ENCODE results near the gene ACTR5. TPM values are rescaled to one million over a fixed set of nuclear protein-coding genes. Genes with fewer than 3 reads are reported as not detected.

The ACTR5 gene
- total and polyA plus RNA-seq, 2 donors (not counting 1 experiment from before 2014, with no cell fraction given), result 4.4 to 5.9 TPM

GRCh38 chr20:38722683-38723016 is 25.6 kb upstream of the ACTR5 start:
- Histone ChIP-seq H3K4me1 (ENCODE audit: control insufficient read depth, extremely low read depth, insufficient read depth, low read length) (no peaks in the 10 kb centered on the region), H3K9me3 (ENCODE audit: control insufficient read depth, insufficient read depth, low read depth, low read length) (no peaks in the 10 kb centered on the region), H4K20me1 (ENCODE audit: control insufficient read depth, extremely low read depth, insufficient read depth, low read length) (no peaks in the 10 kb centered on the region), H3K36me3 (ENCODE audit: control insufficient read depth, insufficient read depth, low read length) (no peaks in the 10 kb centered on the region), H3K27ac (ENCODE audit: insufficient read depth, low read length) (no peak overlapping the region), H3K27me3 (ENCODE audit: control insufficient read depth, insufficient read depth, low read length) (peaks cover 76% of the 10 kb centered on the region), H3K4me3 (replicated peaks in 1 of 4; ENCODE audit: control extremely low read depth in 1 of 4, insufficient read depth in 1 of 4, low read depth in 3 of 4, low read length in 4 of 4) (no peak overlapping the region), H3K79me2 (ENCODE audit: control insufficient read depth, insufficient read depth, low read length) (no peaks in the 10 kb centered on the region), H3K4me2 (ENCODE audit: extremely low read depth, insufficient read depth, low read length) (no peak overlapping the region), H2AFZ (ENCODE audit: low read length) (no peak overlapping the region), H3K9ac (ENCODE audit: insufficient read depth, low read length) (no peak overlapping the region)
- no peak for DNase-seq (ENCODE audit: low read depth in 2 of 2)
- TF ChIP-seq EZH2 (IDR thresholded peaks at IDR 0.05; ENCODE audit: low read length, missing control alignments), result no peak
- TF ChIP-seq, protein P1, sequence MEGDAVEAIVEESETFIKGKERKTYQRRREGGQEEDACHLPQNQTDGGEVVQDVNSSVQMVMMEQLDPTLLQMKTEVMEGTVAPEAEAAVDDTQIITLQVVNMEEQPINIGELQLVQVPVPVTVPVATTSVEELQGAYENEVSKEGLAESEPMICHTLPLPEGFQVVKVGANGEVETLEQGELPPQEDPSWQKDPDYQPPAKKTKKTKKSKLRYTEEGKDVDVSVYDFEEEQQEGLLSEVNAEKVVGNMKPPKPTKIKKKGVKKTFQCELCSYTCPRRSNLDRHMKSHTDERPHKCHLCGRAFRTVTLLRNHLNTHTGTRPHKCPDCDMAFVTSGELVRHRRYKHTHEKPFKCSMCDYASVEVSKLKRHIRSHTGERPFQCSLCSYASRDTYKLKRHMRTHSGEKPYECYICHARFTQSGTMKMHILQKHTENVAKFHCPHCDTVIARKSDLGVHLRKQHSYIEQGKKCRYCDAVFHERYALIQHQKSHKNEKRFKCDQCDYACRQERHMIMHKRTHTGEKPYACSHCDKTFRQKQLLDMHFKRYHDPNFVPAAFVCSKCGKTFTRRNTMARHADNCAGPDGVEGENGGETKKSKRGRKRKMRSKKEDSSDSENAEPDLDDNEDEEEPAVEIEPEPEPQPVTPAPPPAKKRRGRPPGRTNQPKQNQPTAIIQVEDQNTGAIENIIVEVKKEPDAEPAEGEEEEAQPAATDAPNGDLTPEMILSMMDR (conservative IDR thresholded peaks at IDR 0.05 in 1 of 2, IDR thresholded peaks at IDR 0.05 in 1 of 2; ENCODE audit: low read depth in 1 of 2, low read length in 2 of 2), result no peak

DNA sequence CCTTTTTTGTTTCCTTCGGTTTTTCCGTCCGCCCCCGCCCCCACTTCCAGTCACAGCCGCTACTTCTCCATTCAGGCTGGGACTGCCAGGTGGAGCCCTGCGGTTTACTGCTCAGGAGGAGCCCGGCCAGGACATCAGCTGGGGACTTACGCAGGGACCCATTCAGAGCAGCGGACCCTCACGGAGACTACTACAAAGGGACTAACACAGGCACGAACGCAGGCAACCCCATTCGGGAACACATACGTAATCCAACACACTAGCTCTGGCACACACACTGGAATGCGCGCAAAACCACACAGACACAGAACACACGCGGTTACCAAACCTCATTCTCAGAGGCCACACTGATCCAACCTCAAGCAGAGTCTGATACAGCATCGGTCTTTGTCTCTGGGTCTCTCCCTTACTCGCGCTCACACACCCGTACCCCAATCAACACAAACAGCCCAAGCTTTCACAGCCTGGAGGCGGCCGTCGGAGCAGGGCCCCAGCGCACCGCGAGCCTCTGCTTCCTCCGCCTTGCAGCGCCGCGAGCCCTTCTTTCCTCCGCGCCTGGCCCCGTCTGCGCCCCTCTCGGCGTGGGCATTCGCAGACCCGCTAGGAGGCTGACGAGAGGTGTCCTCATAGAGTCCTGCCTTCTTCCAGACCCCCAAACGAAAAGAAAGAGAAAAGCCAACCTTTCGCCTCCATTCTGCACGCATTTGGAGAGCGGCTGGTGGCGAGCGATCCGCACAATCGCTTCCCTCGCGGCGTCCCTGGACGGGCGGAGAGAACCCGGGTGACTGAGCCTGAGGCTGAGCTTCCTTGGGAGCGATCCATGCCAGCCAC is 25.0 kb upstream of the ACTR5 start:
- Histone ChIP-seq H3K36me3 (ENCODE audit: control insufficient read depth, insufficient read depth, low read length) (no peaks in the 10 kb centered on the region), H3K4me3 (replicated peaks in 1 of 4; ENCODE audit: control extremely low read depth in 1 of 4, insufficient read depth in 1 of 4, low read depth in 3 of 4, low read length in 4 of 4) (no peak overlapping the region), H4K20me1 (ENCODE audit: control insufficient read depth, extremely low read depth, insufficient read depth, low read length) (no peaks in the 10 kb centered on the region), H3K79me2 (ENCODE audit: control insufficient read depth, insufficient read depth, low read length) (no peaks in the 10 kb centered on the region), H3K27ac (ENCODE audit: insufficient read depth, low read length) (no peak overlapping the region), H3K4me2 (ENCODE audit: extremely low read depth, insufficient read depth, low read length) (no peak overlapping the region), H3K9ac (ENCODE audit: insufficient read depth, low read length) (no peak overlapping the region), H2AFZ (ENCODE audit: low read length) (no peak overlapping the region), H3K4me1 (ENCODE audit: control insufficient read depth, extremely low read depth, insufficient read depth, low read length) (no peaks in the 10 kb centered on the region), H3K9me3 (ENCODE audit: control insufficient read depth, insufficient read depth, low read depth, low read length) (no peaks in the 10 kb centered on the region), H3K27me3 (ENCODE audit: control insufficient read depth, insufficient read depth, low read length) (peaks cover 82% of the 10 kb centered on the region)
- TF ChIP-seq EZH2 (IDR thresholded peaks at IDR 0.05; ENCODE audit: low read length, missing control alignments), result peak; percentile 61
- TF ChIP-seq, protein P1 (conservative IDR thresholded peaks at IDR 0.05 in 1 of 2, IDR thresholded peaks at IDR 0.05 in 1 of 2; ENCODE audit: low read depth in 1 of 2, low read length in 2 of 2), result no peak
- DNase-seq (ENCODE audit: low read depth in 2 of 2), result peak; percentile 23 to 35

- Histone ChIP-seq H3K4me1 (ENCODE audit: control insufficient read depth, extremely low read depth, insufficient read depth, low read length) (no peaks in the 10 kb centered on the region), H3K4me3 (replicated peaks in 1 of 4; ENCODE audit: control extremely low read depth in 1 of 4, insufficient read depth in 1 of 4, low read depth in 3 of 4, low read length in 4 of 4) (no peak within 1 kb of the TSS), H4K20me1 (ENCODE audit: control insufficient read depth, extremely low read depth, insufficient read depth, low read length) (no peaks in the 10 kb centered on the region), H3K79me2 (ENCODE audit: control insufficient read depth, insufficient read depth, low read length) (no peaks in the 10 kb centered on the region), H2AFZ (ENCODE audit: low read length) (no peak within 1 kb of the TSS), H3K27me3 (ENCODE audit: control insufficient read depth, insufficient read depth, low read length) (peaks cover 85% of the 10 kb centered on the region), H3K36me3 (ENCODE audit: control insufficient read depth, insufficient read depth, low read length) (no peaks in the 10 kb centered on the region), H3K9ac (ENCODE audit: insufficient read depth, low read length) (no peak within 1 kb of the TSS), H3K4me2 (ENCODE audit: extremely low read depth, insufficient read depth, low read length) (no peak within 1 kb of the TSS), H3K27ac (ENCODE audit: insufficient read depth, low read length) (no peak within 1 kb of the TSS), H3K9me3 (ENCODE audit: control insufficient read depth, insufficient read depth, low read depth, low read length) (no peaks in the 10 kb centered on the region)
- TF ChIP-seq, protein P1 (conservative IDR thresholded peaks at IDR 0.05 in 1 of 2, IDR thresholded peaks at IDR 0.05 in 1 of 2; ENCODE audit: low read depth in 1 of 2, low read length in 2 of 2), result no peak
- no peak for TF ChIP-seq EZH2 (IDR thresholded peaks at IDR 0.05; ENCODE audit: low read length, missing control alignments)
- DNase-seq (ENCODE audit: low read depth in 2 of 2), result no peak
Observed at GRCh38 chr20:38723848-38724625, 24.2 kb upstream of the ACTR5 start, which contains the start of gene SLC32A1. Gene SLC32A1, plus strand, starts transcription at chr20:38724486. Its CDS starts 239 bp downstream, at chr20:38724725.

All from fibroblast of lung (primary cell).